ENCODE results near the gene TAF1L.
A peak's percentile ranks its signal among the peaks of the same experiment; 100 is the strongest.

The TAF1L gene

DNA sequence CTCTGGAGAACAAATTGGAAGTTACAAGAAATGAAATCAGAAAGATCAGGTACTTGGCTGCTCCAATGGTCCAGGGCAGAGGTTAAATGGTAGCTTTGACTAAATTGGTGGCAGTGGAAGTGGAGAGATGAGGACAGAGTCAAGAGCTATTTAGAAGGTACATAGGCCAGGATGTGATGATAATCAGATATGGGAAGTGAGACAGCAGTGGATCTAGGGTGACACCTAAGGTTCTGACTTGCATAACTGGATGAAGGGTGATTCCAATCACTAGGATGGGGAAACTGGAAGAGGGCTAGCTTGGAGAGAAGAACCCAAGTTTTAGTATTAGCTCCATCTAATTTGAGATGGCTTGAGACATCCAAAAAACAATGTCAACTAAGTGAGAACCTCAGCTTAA, 38.5 kb downstream of the TAF1L start:
- Histone ChIP-seq H3K27me3 (replicated peaks; ENCODE audit: control insufficient read depth, insufficient read depth, low read length) (no peaks in the 10 kb centered on the region), H3K36me3 (ENCODE audit: control insufficient read depth, insufficient read depth, low read length) (no peaks in the 10 kb centered on the region), H3K4me3 (replicated peaks; ENCODE audit: low read depth, low read length) (no peak overlapping the region)
- TF ChIP-seq CTCF (IDR thresholded peaks at IDR 0.05; ENCODE audit: insufficient read depth, low read length, poor library complexity, severe bottlenecking) = no peak
- no peak for DNase-seq (ENCODE audit: extremely low read depth, insufficient read length)

GRCh38 chr9:32596096-32596865, 39.2 kb downstream of the TAF1L start:
- no peak for TF ChIP-seq CTCF (IDR thresholded peaks at IDR 0.05; ENCODE audit: insufficient read depth, low read length, poor library complexity, severe bottlenecking)
- Histone ChIP-seq H3K4me3 (replicated peaks; ENCODE audit: low read depth, low read length) (no peak overlapping the region), H3K36me3 (ENCODE audit: control insufficient read depth, insufficient read depth, low read length) (no peaks in the 10 kb centered on the region), H3K27me3 (replicated peaks; ENCODE audit: control insufficient read depth, insufficient read depth, low read length) (no peaks in the 10 kb centered on the region)
- DNase-seq (ENCODE audit: extremely low read depth, insufficient read length) = no peak

- Histone ChIP-seq H3K36me3 (ENCODE audit: control insufficient read depth, insufficient read depth, low read length) (no peaks in the 10 kb centered on the region), H3K4me3 (replicated peaks; ENCODE audit: low read depth, low read length) (no peak overlapping the region), H3K27me3 (replicated peaks; ENCODE audit: control insufficient read depth, insufficient read depth, low read length) (no peaks in the 10 kb centered on the region)
- no peak for TF ChIP-seq CTCF (IDR thresholded peaks at IDR 0.05; ENCODE audit: insufficient read depth, low read length, poor library complexity, severe bottlenecking)
- no peak for DNase-seq (ENCODE audit: extremely low read depth, insufficient read length)
Observed at GRCh38 chr9:32590898-32591297, 44.6 kb downstream of the TAF1L start.

DNA sequence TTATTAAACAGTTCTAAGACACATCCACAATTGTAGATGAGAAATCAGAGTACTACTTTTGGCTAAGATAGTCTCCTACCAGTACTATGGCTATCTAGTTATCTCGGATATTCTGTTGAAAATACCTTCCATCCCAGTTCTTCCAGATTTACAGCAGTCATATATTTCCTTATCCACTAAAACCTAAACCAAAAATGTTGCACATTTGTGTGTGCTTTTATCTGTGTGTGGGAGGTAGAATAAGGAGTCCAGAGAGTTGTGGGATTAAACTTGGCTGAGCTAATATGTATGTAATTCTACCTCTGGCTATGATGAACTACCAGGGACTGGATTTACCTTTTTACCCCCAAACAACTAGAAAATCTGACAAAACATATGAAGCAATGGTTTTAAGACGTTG, 45.0 kb downstream of the TAF1L start:
- no peak for DNase-seq (ENCODE audit: extremely low read depth, insufficient read length)
- Histone ChIP-seq H3K27me3 (replicated peaks; ENCODE audit: control insufficient read depth, insufficient read depth, low read length) (no peaks in the 10 kb centered on the region), H3K36me3 (ENCODE audit: control insufficient read depth, insufficient read depth, low read length) (no peaks in the 10 kb centered on the region), H3K4me3 (replicated peaks; ENCODE audit: low read depth, low read length) (no peak overlapping the region)
- no peak for TF ChIP-seq CTCF (IDR thresholded peaks at IDR 0.05; ENCODE audit: insufficient read depth, low read length, poor library complexity, severe bottlenecking)

- TF ChIP-seq CTCF (IDR thresholded peaks at IDR 0.05; ENCODE audit: insufficient read depth, low read length, poor library complexity, severe bottlenecking) = peak; percentile 53
- H3K27me3 ChIP-seq (replicated peaks; ENCODE audit: control insufficient read depth, insufficient read depth, low read length) = no peaks in the 10 kb centered on the region
- H3K36me3 ChIP-seq (ENCODE audit: control insufficient read depth, insufficient read depth, low read length) = no peaks in the 10 kb centered on the region
- H3K4me3 ChIP-seq (replicated peaks; ENCODE audit: low read depth, low read length) = no peak overlapping the region
- DNase-seq (ENCODE audit: extremely low read depth, insufficient read length) = no peak
Observed at GRCh38 chr9:32589083-32589723, 46.3 kb downstream of the TAF1L start.
